Neural progenitor cell (in vitro differentiated cells): ENCODE results near the gene ARHGAP23. TPM values are rescaled to one million over a fixed set of nuclear protein-coding genes. Genes with fewer than 3 reads are reported as not detected.

Experiments used
- DNase-seq: peaks from one replicate; pipeline ENCODE4 v3.0.0-alpha.2; 2016; ENCODE audit warnings: low spot score
- H2AFZ ChIP-seq: fragments of 200-600 bp; sonication (generic); replicated peaks from 2 replicates; pipeline ENCODE4 v1.6.1; 2016; ENCODE audit warnings: antibody characterized with exemption
- H3F3A ChIP-seq: fragments of 200-600 bp; sonication (generic); 2 replicates; pipeline ENCODE4 v1.6.1; 2016; ENCODE audit warnings: antibody characterized with exemption, low read depth
- H3K27ac ChIP-seq: fragments of 200-600 bp; sonication (generic); 2 replicates; pipeline ENCODE4 v1.5.1; 2016; ENCODE audit warnings: mild to moderate bottlenecking
- H3K27me3 ChIP-seq: fragments of 200-600 bp; sonication (generic); 2 replicates; pipeline ENCODE4 v1.6.1; 2016; ENCODE audit warnings: mild to moderate bottlenecking, moderate library complexity
- H3K36me3 ChIP-seq: fragments of 200-600 bp; sonication (generic); 2 replicates; pipeline ENCODE4 v1.5.1; 2016
- H3K4me1 ChIP-seq: fragments of 200-600 bp; sonication (generic); 2 replicates; pipeline ENCODE4 v1.6.1; 2016; ENCODE audit warnings: mixed run types
- H3K4me2 ChIP-seq: fragments of 200-600 bp; sonication (generic); 2 replicates; pipeline ENCODE4 v1.6.1; 2016
- H3K4me3 ChIP-seq: fragments of 200-600 bp; sonication (generic); 2 replicates; pipeline ENCODE4 v1.5.1; 2016
- H3K79me2 ChIP-seq: fragments of 200-600 bp; sonication (generic); 2 replicates; pipeline ENCODE4 v1.6.1; 2016; ENCODE audit warnings: low read depth
- H3K9ac ChIP-seq: fragments of 200-600 bp; sonication (generic); 2 replicates; pipeline ENCODE4 v1.6.1; 2016
- H3K9me3 ChIP-seq: fragments of 200-600 bp; sonication (generic); 2 replicates; pipeline ENCODE4 v1.5.1; 2016; ENCODE audit warnings: low read depth
- H4K20me1 ChIP-seq: fragments of 200-600 bp; sonication (generic); 2 replicates; pipeline ENCODE4 v1.6.1; 2016; ENCODE audit warnings: low read depth
- H3K27ac Mint-ChIP-seq: 3 replicates; pipeline ENCODE4 v1.8.0; 2021; ENCODE audit warnings: mixed read lengths
- H3K27me3 Mint-ChIP-seq: 2 replicates; pipeline ENCODE4 v1.8.0; 2022; ENCODE audit warnings: low read depth, mild to moderate bottlenecking, inconsistent platforms, moderate library complexity, mixed read lengths; ENCODE audit not compliant: insufficient read depth
- H3K36me3 Mint-ChIP-seq: 3 replicates; pipeline ENCODE4 v1.8.0; 2021; ENCODE audit warnings: mixed read lengths
- H3K4me1 Mint-ChIP-seq: 3 replicates; pipeline ENCODE4 v1.8.0; 2021; ENCODE audit warnings: mixed read lengths
- H3K4me3 Mint-ChIP-seq: 3 replicates; pipeline ENCODE4 v1.8.0; 2021; ENCODE audit warnings: mild to moderate bottlenecking, moderate library complexity, mixed read lengths
- H3K9me3 Mint-ChIP-seq: 3 replicates; pipeline ENCODE4 v1.8.0; 2020; ENCODE audit warnings: mixed read lengths
- EZH2 ChIP-seq: fragments of 200-600 bp; sonication (generic); IDR thresholded peaks from 2 replicates; pipeline ENCODE4 v1.6.1; 2017; ENCODE audit warnings: antibody characterized with exemption, mild to moderate bottlenecking, moderate library complexity
- EZH2phosphoT487 ChIP-seq: fragments of 200-600 bp; sonication (generic); IDR thresholded peaks from 2 replicates; pipeline ENCODE4 v1.6.1; 2017; ENCODE audit warnings: antibody characterized with exemption
- total RNA-seq: library from RNA; depleted of rRNA; stranded (reverse); fragments of >200 nt; gene quantifications from 2 replicates; pipeline ENCODE4 v1.2.3, GENCODE V29; 2015; ENCODE audit warnings: low replicate concordance
- TF ChIP-seq, protein P1 (sequence below): fragments of 200-600 bp; sonication (generic); IDR thresholded peaks from 2 replicates; pipeline ENCODE4 v1.5.1; 2017; ENCODE audit warnings: antibody characterized with exemption, mild to moderate bottlenecking

The ARHGAP23 gene
- total RNA-seq, 1 donor from 2014 or later: 6.1 TPM

DNA sequence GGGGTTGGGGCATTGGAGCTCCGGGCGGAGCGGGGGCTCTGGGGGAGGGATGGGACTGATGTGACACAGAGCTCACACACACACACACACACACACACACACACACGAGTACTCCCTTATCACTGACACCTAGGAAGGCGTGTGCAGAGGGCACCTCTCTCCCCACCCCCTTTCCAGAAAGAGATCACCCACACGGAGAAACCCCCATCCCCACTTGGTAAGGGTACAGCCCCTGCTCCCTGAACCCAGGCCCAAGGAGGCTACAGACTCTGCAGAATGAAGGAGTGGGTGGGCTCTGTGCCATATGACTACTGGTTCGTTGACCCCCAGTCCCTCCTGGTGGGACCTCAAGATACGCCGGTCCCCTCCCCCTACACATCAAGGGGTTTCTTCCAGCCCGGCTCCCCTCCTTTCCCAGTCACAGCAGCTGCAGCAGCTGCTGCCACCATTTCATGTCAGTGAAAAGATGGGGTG lies 8.7 kb upstream of the ARHGAP23 start:
- Histone ChIP-seq H4K20me1 (no peaks in the 10 kb centered on the region), H3F3A (peaks cover 40% of the 10 kb centered on the region), H3K9ac (no peak overlapping the region), H3K36me3 (no peaks in the 10 kb centered on the region), H3K4me1 (peaks cover 60% of the 10 kb centered on the region), H3K79me2 (no peaks in the 10 kb centered on the region), H2AFZ (peak overlapping the region; percentile 12), H3K27ac (no peak overlapping the region), H3K4me3 (peak overlapping the region; percentile 56), H3K27me3 (peaks cover 31% of the 10 kb centered on the region), H3K4me2 (peak overlapping the region; percentile 97), H3K9me3 (no peaks in the 10 kb centered on the region)
- Mint-ChIP-seq H3K27me3 (peaks cover 36% of the 10 kb centered on the region), H3K4me3 (peak overlapping the region; percentile 80), H3K4me1 (peaks cover 42% of the 10 kb centered on the region), H3K9me3 (no peaks in the 10 kb centered on the region), H3K27ac (no peak overlapping the region), H3K36me3 (no peaks in the 10 kb centered on the region)
- DNase-seq: no peak
- TF ChIP-seq EZH2 (no peak), EZH2phosphoT487 (no peak)
- TF ChIP-seq, protein P1, sequence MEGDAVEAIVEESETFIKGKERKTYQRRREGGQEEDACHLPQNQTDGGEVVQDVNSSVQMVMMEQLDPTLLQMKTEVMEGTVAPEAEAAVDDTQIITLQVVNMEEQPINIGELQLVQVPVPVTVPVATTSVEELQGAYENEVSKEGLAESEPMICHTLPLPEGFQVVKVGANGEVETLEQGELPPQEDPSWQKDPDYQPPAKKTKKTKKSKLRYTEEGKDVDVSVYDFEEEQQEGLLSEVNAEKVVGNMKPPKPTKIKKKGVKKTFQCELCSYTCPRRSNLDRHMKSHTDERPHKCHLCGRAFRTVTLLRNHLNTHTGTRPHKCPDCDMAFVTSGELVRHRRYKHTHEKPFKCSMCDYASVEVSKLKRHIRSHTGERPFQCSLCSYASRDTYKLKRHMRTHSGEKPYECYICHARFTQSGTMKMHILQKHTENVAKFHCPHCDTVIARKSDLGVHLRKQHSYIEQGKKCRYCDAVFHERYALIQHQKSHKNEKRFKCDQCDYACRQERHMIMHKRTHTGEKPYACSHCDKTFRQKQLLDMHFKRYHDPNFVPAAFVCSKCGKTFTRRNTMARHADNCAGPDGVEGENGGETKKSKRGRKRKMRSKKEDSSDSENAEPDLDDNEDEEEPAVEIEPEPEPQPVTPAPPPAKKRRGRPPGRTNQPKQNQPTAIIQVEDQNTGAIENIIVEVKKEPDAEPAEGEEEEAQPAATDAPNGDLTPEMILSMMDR: no peak

DNA sequence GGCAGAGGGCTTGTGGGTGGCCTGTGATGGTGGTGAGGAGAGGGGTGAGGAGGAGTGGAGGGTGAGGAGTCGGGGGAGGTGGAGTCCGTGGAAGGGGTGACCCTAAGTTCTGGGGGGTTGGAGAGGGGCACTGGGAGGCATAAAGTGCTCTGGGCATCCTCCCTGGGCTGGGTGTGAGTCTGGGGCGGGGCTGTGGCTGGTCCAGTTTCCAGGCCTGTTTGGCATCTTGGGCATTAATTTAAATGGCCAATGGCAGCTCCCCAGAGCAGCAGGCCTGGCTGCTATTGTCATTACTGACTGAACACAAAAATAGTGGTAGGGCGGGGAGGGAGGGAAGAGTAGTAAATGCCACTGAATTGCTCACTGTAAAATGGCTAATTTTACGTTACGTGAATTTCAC lies 7.7 kb upstream of the ARHGAP23 start:
- Histone ChIP-seq H3K4me2 (peak overlapping the region; percentile 97), H4K20me1 (no peaks in the 10 kb centered on the region), H3K4me1 (peaks cover 52% of the 10 kb centered on the region), H3K27me3 (peaks cover 31% of the 10 kb centered on the region), H3K79me2 (no peaks in the 10 kb centered on the region), H3K9ac (no peak overlapping the region), H3K36me3 (no peaks in the 10 kb centered on the region), H3K27ac (no peak overlapping the region), H3K4me3 (no peak overlapping the region), H3K9me3 (no peaks in the 10 kb centered on the region), H3F3A (peaks cover 40% of the 10 kb centered on the region), H2AFZ (peak overlapping the region; percentile 12)
- Mint-ChIP-seq H3K4me1 (peaks cover 44% of the 10 kb centered on the region), H3K27me3 (peaks cover 36% of the 10 kb centered on the region), H3K27ac (no peak overlapping the region), H3K36me3 (no peaks in the 10 kb centered on the region), H3K9me3 (no peaks in the 10 kb centered on the region), H3K4me3 (peak overlapping the region; percentile 43)
- TF ChIP-seq EZH2: no peak
- no peak for TF ChIP-seq EZH2phosphoT487
- TF ChIP-seq, protein P1: no peak
- DNase-seq: no peak

DNA sequence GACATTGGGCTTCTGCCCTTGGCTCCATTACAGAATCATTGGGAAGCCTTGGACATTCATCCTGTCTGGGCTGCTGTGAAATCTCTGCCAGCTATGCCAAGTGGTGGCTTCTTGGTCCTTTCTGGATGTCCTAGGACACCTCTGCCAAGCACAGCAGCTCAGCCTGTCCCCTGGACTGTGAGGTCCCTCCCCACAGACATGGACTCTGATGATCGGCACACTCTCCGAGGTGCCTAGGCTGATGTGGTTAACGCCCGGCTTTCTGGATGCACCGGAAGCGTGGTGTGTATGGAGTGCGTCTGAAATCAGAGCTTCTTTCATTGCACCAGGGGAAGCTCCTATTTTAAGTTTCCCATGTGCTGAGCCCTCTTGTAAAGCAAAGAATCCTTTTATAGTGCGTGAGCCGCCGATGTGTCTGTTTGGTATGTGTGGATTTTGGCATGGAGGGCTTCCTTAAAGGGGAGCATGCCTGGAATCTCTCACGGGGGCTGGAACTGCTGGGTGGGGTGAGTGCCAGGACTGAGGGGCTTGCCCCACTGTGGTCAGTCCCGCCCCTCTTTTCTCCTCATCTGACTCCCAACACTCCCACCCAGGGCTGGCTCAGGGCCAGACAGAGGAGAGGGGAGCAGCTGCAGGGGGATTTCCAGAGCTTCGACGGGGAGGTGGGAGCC lies 7.0 kb upstream of the ARHGAP23 start:
- Histone ChIP-seq H3K27ac (no peak overlapping the region), H4K20me1 (no peaks in the 10 kb centered on the region), H3K9me3 (no peaks in the 10 kb centered on the region), H3K79me2 (no peaks in the 10 kb centered on the region), H3K4me3 (no peak overlapping the region), H3F3A (peaks cover 37% of the 10 kb centered on the region), H3K4me2 (peak overlapping the region; percentile 97), H3K27me3 (peaks cover 31% of the 10 kb centered on the region), H3K4me1 (peaks cover 48% of the 10 kb centered on the region), H2AFZ (peak overlapping the region; percentile 79), H3K9ac (no peak overlapping the region), H3K36me3 (no peaks in the 10 kb centered on the region)
- peak; percentile 52 for DNase-seq
- H3K27ac Mint-ChIP-seq: no peak overlapping the region
- TF ChIP-seq EZH2phosphoT487 (no peak), EZH2 (no peak)
- TF ChIP-seq, protein P1: no peak
- H3K4me1 Mint-ChIP-seq: peaks cover 41% of the 10 kb centered on the region
- peaks cover 36% of the 10 kb centered on the region for H3K27me3 Mint-ChIP-seq
- H3K4me3 Mint-ChIP-seq: peak overlapping the region; percentile 27
- no peaks in the 10 kb centered on the region for H3K36me3 Mint-ChIP-seq
- H3K9me3 Mint-ChIP-seq: no peaks in the 10 kb centered on the region
